Progenitor cell of endocrine pancreas (in vitro differentiated cells): Measurements from ENCODE around the gene MICU1. TPM values are rescaled to one million over a fixed set of nuclear protein-coding genes. Genes with fewer than 3 reads are reported as not detected.

Experiments
- DNase-seq: peaks from one replicate; pipeline ENCODE4 v3.0.0; 2021; ENCODE audit warnings: low spot score; ENCODE audit not compliant: unreplicated experiment
- H3K27ac Mint-ChIP-seq: 2 replicates; pipeline ENCODE4 v1.8.0; 2021; ENCODE audit warnings: mild to moderate bottlenecking, moderate library complexity, mixed read lengths
- H3K27me3 Mint-ChIP-seq: 2 replicates; pipeline ENCODE4 v1.8.0; 2021; ENCODE audit warnings: mixed read lengths
- H3K36me3 Mint-ChIP-seq: 2 replicates; pipeline ENCODE4 v1.8.0; 2022; ENCODE audit warnings: mixed read lengths; ENCODE audit not compliant: insufficient read depth
- H3K4me1 Mint-ChIP-seq: 2 replicates; pipeline ENCODE4 v1.8.0; 2021; ENCODE audit warnings: low read depth, mixed read lengths
- H3K4me3 Mint-ChIP-seq: 2 replicates; pipeline ENCODE4 v1.8.0; 2021; ENCODE audit warnings: low read depth, mild to moderate bottlenecking, moderate library complexity, mixed read lengths
- H3K9me3 Mint-ChIP-seq: 2 replicates; pipeline ENCODE4 v1.8.0; 2021; ENCODE audit warnings: low read depth, mixed read lengths
- CTCF ChIP-seq: fragments of 200-600 bp; sonication (generic); IDR thresholded peaks from one replicate; pipeline ENCODE4 v1.5.0; 2021; ENCODE audit warnings: antibody characterized with exemption, mild to moderate bottlenecking; ENCODE audit not compliant: unreplicated experiment
- total RNA-seq: library from RNA; stranded (reverse); gene quantifications from 2 replicates; pipeline ENCODE4 v1.2.1, GENCODE V29; 2021

MICU1 gene
- total RNA-seq, 1 donor from 2014 or later, result 63.3 TPM

- H3K9me3 Mint-ChIP-seq, result no peaks in the 10 kb centered on the region
- no peak overlapping the region for H3K4me3 Mint-ChIP-seq
- no peaks in the 10 kb centered on the region for H3K27me3 Mint-ChIP-seq
- peak overlapping the region; percentile 67 for H3K27ac Mint-ChIP-seq
- no peak for TF ChIP-seq CTCF
- no peak for DNase-seq
- peaks cover 15% of the 10 kb centered on the region for H3K36me3 Mint-ChIP-seq
- H3K4me1 Mint-ChIP-seq, result peaks cover 2% of the 10 kb centered on the region
These were observed 255.6 kb downstream of the MICU1 start for GRCh38 chr10:72370201-72370722.

- Mint-ChIP-seq H3K27me3 (no peaks in the 10 kb centered on the region), H3K4me1 (peaks cover 1% of the 10 kb centered on the region), H3K4me3 (no peak overlapping the region), H3K36me3 (peaks cover 13% of the 10 kb centered on the region), H3K9me3 (no peaks in the 10 kb centered on the region), H3K27ac (peak overlapping the region; percentile 16)
- no peak for TF ChIP-seq CTCF
- DNase-seq, result no peak
These were observed 258.4 kb downstream of the MICU1 start for GRCh38 chr10:72367301-72367960.

- Mint-ChIP-seq H3K27me3 (no peaks in the 10 kb centered on the region), H3K27ac (peak overlapping the region; percentile 75), H3K9me3 (no peaks in the 10 kb centered on the region), H3K4me1 (peaks cover 1% of the 10 kb centered on the region), H3K4me3 (no peak overlapping the region), H3K36me3 (peaks cover 12% of the 10 kb centered on the region)
- TF ChIP-seq CTCF, result no peak
- DNase-seq, result no peak
These were observed 260.6 kb downstream of the MICU1 start for GRCh38 chr10:72365106-72365895.

GRCh38 chr10:72364239-72364777 is 261.6 kb downstream of the MICU1 start:
- H3K9me3 Mint-ChIP-seq, result no peaks in the 10 kb centered on the region
- no peaks in the 10 kb centered on the region for H3K27me3 Mint-ChIP-seq
- peaks cover 1% of the 10 kb centered on the region for H3K4me1 Mint-ChIP-seq
- TF ChIP-seq CTCF, result peak; percentile 89
- H3K27ac Mint-ChIP-seq, result peak overlapping the region; percentile 90
- peak; percentile 71 for DNase-seq
- H3K36me3 Mint-ChIP-seq, result peaks cover 10% of the 10 kb centered on the region
- no peak overlapping the region for H3K4me3 Mint-ChIP-seq

GRCh38 chr10:72356987-72357386 is 268.9 kb downstream of the MICU1 start:
- Mint-ChIP-seq H3K9me3 (peaks cover 4% of the 10 kb centered on the region), H3K36me3 (peaks cover 2% of the 10 kb centered on the region), H3K27me3 (no peaks in the 10 kb centered on the region), H3K27ac (no peak overlapping the region), H3K4me3 (no peak overlapping the region), H3K4me1 (peaks cover 16% of the 10 kb centered on the region)
- TF ChIP-seq CTCF, result no peak
- DNase-seq, result no peak
